ENCODE results near the gene CSNK1D. TPM values are rescaled to one million over a fixed set of nuclear protein-coding genes. Genes with fewer than 3 reads are reported as not detected.

The CSNK1D gene
- polyA plus RNA-seq, 4 donors, result 111 to 148 (median 137) TPM

- no peaks in the 10 kb centered on the region for H3K27me3 ChIP-seq (ENCODE audit: control insufficient read depth in 3 of 3, insufficient read depth in 3 of 3, low read length in 3 of 3)
- DNase-seq (peak; percentile 97 to 99), FAIRE-seq (no peak)
- peak overlapping the region; percentile 84 to 93 (median 85) for H3K4me3 ChIP-seq (ENCODE audit: low read depth in 1 of 3, low read length in 3 of 3)
- H3K27ac ChIP-seq (ENCODE audit: low read depth in 1 of 3, low read length in 2 of 3), result peak overlapping the region; percentile 98 to 100 (median 99)
- WGBS, 3 donors, result 2 to 3% (median 3%) methylated on average over 82 to 86 of the region's 86 CpGs
- H3K36me3 ChIP-seq (ENCODE audit: control insufficient read depth in 3 of 3, insufficient read depth in 2 of 3, low read depth in 1 of 3, low read length in 3 of 3), result peaks cover 0 to 4% (median 0%) of the 10 kb centered on the region in 3 donors
- H3K9me3 ChIP-seq (ENCODE audit: control insufficient read depth in 2 of 2, insufficient read depth in 1 of 2, low read depth in 1 of 2, low read length in 1 of 2), result peaks cover 0 to 6% of the 10 kb centered on the region in 2 donors
- peaks cover 7 to 48% (median 19%) of the 10 kb centered on the region in 3 donors for H3K4me1 ChIP-seq (ENCODE audit: control insufficient read depth in 3 of 3, insufficient read depth in 2 of 3, low read depth in 1 of 3, low read length in 2 of 3)
Observed at GRCh38 chr17:82292251-82293154, 19.0 kb upstream of the CSNK1D start.

- H3K36me3 ChIP-seq (ENCODE audit: control insufficient read depth in 3 of 3, insufficient read depth in 2 of 3, low read depth in 1 of 3, low read length in 3 of 3), result peaks cover 0 to 4% (median 0%) of the 10 kb centered on the region in 3 donors
- peak overlapping the region in 1 of 3 donors; percentile 98 for H3K27ac ChIP-seq (ENCODE audit: low read depth in 1 of 3, low read length in 2 of 3)
- DNase-seq (no peak), FAIRE-seq (no peak)
- peaks cover 0 to 10% of the 10 kb centered on the region in 2 donors for H3K9me3 ChIP-seq (ENCODE audit: control insufficient read depth in 2 of 2, insufficient read depth in 1 of 2, low read depth in 1 of 2, low read length in 1 of 2)
- no peaks in the 10 kb centered on the region for H3K27me3 ChIP-seq (ENCODE audit: control insufficient read depth in 3 of 3, insufficient read depth in 3 of 3, low read length in 3 of 3)
- H3K4me3 ChIP-seq (ENCODE audit: low read depth in 1 of 3, low read length in 3 of 3), result peak overlapping the region; percentile 84 to 93 (median 85)
- WGBS, 3 donors, result 85 to 87% (median 86%) methylated on average over 19 of the region's 19 CpGs
- H3K4me1 ChIP-seq (ENCODE audit: control insufficient read depth in 3 of 3, insufficient read depth in 2 of 3, low read depth in 1 of 3, low read length in 2 of 3), result peaks cover 6 to 40% (median 16%) of the 10 kb centered on the region in 3 donors
Observed at GRCh38 chr17:82291582-82292250, 18.2 kb upstream of the CSNK1D start.

DNA sequence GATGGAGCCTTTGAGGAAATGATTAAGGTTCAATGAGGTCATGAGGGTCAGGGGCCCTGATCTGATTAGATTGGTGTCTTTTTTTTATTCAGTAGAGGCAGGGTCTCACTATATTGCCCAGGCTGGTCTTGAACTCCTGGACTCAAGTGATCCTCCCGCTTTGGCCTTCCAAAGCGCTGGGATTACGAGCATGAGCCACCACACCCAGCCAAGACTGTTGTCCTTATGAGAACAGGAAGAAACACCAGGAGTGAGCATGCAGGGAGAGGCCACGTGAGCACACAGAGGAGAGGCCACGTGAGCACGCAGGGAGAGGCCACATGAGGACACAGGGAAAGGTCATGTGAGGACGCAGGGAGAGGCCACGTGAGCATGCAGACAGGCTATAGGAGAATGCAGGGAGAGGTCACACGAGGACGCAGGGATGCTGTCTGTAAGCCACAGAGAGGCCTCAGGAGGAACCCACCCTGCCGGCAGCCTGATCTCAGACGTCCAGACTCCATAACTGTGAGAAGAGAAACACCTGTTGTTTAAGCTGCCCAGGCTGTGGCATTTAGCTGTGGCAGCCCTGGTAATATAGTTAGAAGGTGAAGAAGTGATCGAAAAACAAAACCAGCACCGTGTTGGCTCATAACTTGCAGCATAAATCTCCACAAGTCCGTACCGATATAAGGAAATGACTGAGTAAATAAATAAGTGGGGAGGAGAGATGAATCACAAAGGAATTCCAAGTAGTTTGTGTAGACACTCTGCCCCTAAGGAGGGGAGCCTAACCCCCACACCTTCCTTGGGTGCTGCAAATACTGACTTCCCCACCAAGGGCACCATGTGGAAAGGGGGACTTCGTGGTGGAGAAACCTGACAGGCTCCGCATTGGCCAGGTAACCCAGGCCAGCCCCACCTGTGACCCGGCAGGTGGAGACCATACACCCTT lies 14.6 kb upstream of the CSNK1D start:
- H3K4me1 ChIP-seq (ENCODE audit: control insufficient read depth in 3 of 3, insufficient read depth in 2 of 3, low read depth in 1 of 3, low read length in 2 of 3), result peaks cover 2 to 13% (median 8%) of the 10 kb centered on the region in 3 donors
- FAIRE-seq, result no peak
- H3K9me3 ChIP-seq (ENCODE audit: control insufficient read depth in 2 of 2, insufficient read depth in 1 of 2, low read depth in 1 of 2, low read length in 1 of 2), result peaks cover 0 to 10% of the 10 kb centered on the region in 2 donors
- no peaks in the 10 kb centered on the region for H3K27me3 ChIP-seq (ENCODE audit: control insufficient read depth in 3 of 3, insufficient read depth in 3 of 3, low read length in 3 of 3)
- no peaks in the 10 kb centered on the region for H3K36me3 ChIP-seq (ENCODE audit: control insufficient read depth in 3 of 3, insufficient read depth in 2 of 3, low read depth in 1 of 3, low read length in 3 of 3)
- 18 to 44% (median 26%) methylated on average over 19 of the region's 19 CpGs for WGBS, 3 donors
- peak; percentile 63 to 99 for DNase-seq
- peak overlapping the region in 2 of 3 donors; percentile 57 to 96 for H3K27ac ChIP-seq (ENCODE audit: low read depth in 1 of 3, low read length in 2 of 3)
- no peak overlapping the region for H3K4me3 ChIP-seq (ENCODE audit: low read depth in 1 of 3, low read length in 3 of 3)

DNA sequence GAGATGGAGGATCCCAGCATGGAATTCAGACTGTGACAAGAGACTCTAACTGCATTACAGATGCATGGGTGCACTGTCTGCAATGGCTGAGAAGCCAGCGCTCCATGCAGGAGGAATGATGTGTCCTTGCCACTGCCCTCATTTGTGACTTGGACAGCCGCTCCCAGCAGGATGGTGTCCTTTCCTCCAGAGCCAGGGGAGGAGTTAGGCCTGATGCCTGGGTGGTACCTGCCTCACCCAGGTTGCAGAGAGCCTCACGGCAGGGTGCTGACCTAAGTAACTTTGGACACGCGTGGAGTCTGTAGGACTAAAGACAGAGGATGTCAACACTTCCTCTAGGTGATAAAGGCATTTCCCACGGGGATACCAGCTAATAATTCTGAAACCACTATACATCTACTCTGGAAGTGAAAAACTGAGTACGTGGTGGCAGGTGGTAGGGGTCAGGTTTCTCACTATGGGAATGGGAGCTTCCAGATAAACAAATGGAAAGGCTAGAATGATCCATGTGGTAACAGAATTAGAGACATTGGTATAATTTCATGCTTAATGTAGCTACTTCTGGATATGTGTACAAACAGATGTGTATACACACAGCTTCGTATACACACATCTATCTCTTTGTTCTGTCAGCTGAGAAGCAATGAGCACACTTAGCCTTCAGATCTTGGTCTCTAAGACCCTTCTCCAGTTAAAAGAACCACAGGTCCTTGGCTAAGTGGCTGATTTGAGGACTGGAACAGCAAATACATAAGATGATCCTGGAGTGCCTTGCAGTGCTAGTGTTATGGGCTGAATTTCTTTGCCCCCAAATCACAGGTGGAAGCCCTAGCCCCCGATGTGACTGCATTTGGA lies 13.7 kb upstream of the CSNK1D start:
- no peaks in the 10 kb centered on the region for H3K27me3 ChIP-seq (ENCODE audit: control insufficient read depth in 3 of 3, insufficient read depth in 3 of 3, low read length in 3 of 3)
- no peaks in the 10 kb centered on the region for H3K36me3 ChIP-seq (ENCODE audit: control insufficient read depth in 3 of 3, insufficient read depth in 2 of 3, low read depth in 1 of 3, low read length in 3 of 3)
- peak overlapping the region in 1 of 3 donors; percentile 96 for H3K27ac ChIP-seq (ENCODE audit: low read depth in 1 of 3, low read length in 2 of 3)
- peaks cover 2 to 14% (median 8%) of the 10 kb centered on the region in 3 donors for H3K4me1 ChIP-seq (ENCODE audit: control insufficient read depth in 3 of 3, insufficient read depth in 2 of 3, low read depth in 1 of 3, low read length in 2 of 3)
- DNase-seq, result no peak
- FAIRE-seq, result no peak
- H3K9me3 ChIP-seq (ENCODE audit: control insufficient read depth in 2 of 2, insufficient read depth in 1 of 2, low read depth in 1 of 2, low read length in 1 of 2), result peaks cover 0 to 10% of the 10 kb centered on the region in 2 donors
- no peak overlapping the region for H3K4me3 ChIP-seq (ENCODE audit: low read depth in 1 of 3, low read length in 3 of 3)
- WGBS, 3 donors, result 66 to 79% (median 73%) methylated on average over 9 of the region's 9 CpGs

GRCh38 chr17:82285141-82285540 lies 11.6 kb upstream of the CSNK1D start:
- Histone ChIP-seq H3K36me3 (ENCODE audit: control insufficient read depth in 3 of 3, insufficient read depth in 2 of 3, low read depth in 1 of 3, low read length in 3 of 3) (no peaks in the 10 kb centered on the region), H3K4me1 (ENCODE audit: control insufficient read depth in 3 of 3, insufficient read depth in 2 of 3, low read depth in 1 of 3, low read length in 2 of 3) (peaks cover 6 to 10% (median 8%) of the 10 kb centered on the region in 3 donors), H3K4me3 (ENCODE audit: low read depth in 1 of 3, low read length in 3 of 3) (no peak overlapping the region), H3K9me3 (ENCODE audit: control insufficient read depth in 2 of 2, insufficient read depth in 1 of 2, low read depth in 1 of 2, low read length in 1 of 2) (peaks cover 0 to 10% of the 10 kb centered on the region in 2 donors), H3K27me3 (ENCODE audit: control insufficient read depth in 3 of 3, insufficient read depth in 3 of 3, low read length in 3 of 3) (no peaks in the 10 kb centered on the region), H3K27ac (ENCODE audit: low read depth in 1 of 3, low read length in 2 of 3) (peak overlapping the region in 1 of 3 donors; percentile 18)
- DNase-seq (no peak), FAIRE-seq (no peak)
- 64 to 80% (median 76%) methylated on average over 8 of the region's 8 CpGs for WGBS, 3 donors

DNA sequence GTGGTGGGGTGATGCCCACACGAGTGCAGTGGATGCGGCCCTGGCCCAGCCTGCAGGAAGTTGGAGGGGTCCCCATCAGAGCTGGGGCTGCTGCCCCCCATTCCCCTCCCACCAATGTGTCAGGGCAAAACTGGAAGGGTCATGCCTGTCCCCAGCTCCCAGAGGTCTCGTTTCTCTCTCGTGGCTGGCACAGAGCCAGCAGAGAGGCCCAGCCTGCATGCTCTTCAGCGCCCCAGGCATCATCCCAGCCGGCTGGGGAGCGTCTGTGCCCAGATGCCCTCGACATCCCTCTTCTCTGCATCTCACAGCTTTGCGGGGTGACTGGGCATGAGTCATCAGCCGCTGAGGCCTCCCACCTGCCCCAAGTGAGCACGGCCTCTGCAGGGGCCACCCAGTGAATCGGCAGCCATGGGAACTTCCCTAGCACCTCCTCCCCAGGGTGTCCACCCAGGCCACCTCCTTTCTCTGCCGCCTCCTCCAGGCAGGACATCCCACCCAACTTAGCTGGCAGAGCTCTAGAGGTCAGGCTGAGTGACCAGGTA lies 9.8 kb upstream of the CSNK1D start:
- 19 to 31% (median 24%) methylated on average over 13 of the region's 13 CpGs for WGBS, 3 donors
- no peaks in the 10 kb centered on the region for H3K27me3 ChIP-seq (ENCODE audit: control insufficient read depth in 3 of 3, insufficient read depth in 3 of 3, low read length in 3 of 3)
- peak in 1 of 2 donors; percentile 57 for DNase-seq
- H3K36me3 ChIP-seq (ENCODE audit: control insufficient read depth in 3 of 3, insufficient read depth in 2 of 3, low read depth in 1 of 3, low read length in 3 of 3), result no peaks in the 10 kb centered on the region
- H3K4me1 ChIP-seq (ENCODE audit: control insufficient read depth in 3 of 3, insufficient read depth in 2 of 3, low read depth in 1 of 3, low read length in 2 of 3), result peaks cover 0 to 19% (median 6%) of the 10 kb centered on the region in 3 donors
- H3K4me3 ChIP-seq (ENCODE audit: low read depth in 1 of 3, low read length in 3 of 3), result no peak overlapping the region
- FAIRE-seq, result no peak
- H3K27ac ChIP-seq (ENCODE audit: low read depth in 1 of 3, low read length in 2 of 3), result no peak overlapping the region
- peaks cover 0 to 17% of the 10 kb centered on the region in 2 donors for H3K9me3 ChIP-seq (ENCODE audit: control insufficient read depth in 2 of 2, insufficient read depth in 1 of 2, low read depth in 1 of 2, low read length in 1 of 2)
